ENCODE data around the gene SLIT1. TPM values are rescaled to one million over a fixed set of nuclear protein-coding genes. Genes with fewer than 3 reads are reported as not detected.

Gene SLIT1
- total RNA-seq, 4 donors from 2014 or later, result 0.04 to 0.13 TPM; not detected in 2

GRCh38 chr10:97042716-97043562 is 142.8 kb downstream of the SLIT1 start:
- TF ChIP-seq CTCF (IDR thresholded peaks at IDR 0.05) (no peak), EP300 (IDR thresholded peaks at IDR 0.05) (no peak), POLR2AphosphoS5 (IDR thresholded peaks at IDR 0.05) (no peak), POLR2A (IDR thresholded peaks at IDR 0.05) (no peak)
- Histone ChIP-seq H3K27me3 (no peaks in the 10 kb centered on the region), H3K9me3 (peaks cover 0 to 4% (median 0%) of the 10 kb centered on the region in 3 donors), H3K4me3 (no peak overlapping the region), H3K4me1 (peaks cover 0 to 4% (median 3%) of the 10 kb centered on the region in 3 donors), H3K27ac (no peak overlapping the region), H3K36me3 (no peaks in the 10 kb centered on the region)
- 98 to 100% methylated on average over 5 to 9 of the region's 38 CpGs for WGBS, 2 donors (ENCODE audit: low coverage in 1 of 2)
- no peak for ATAC-seq

DNA sequence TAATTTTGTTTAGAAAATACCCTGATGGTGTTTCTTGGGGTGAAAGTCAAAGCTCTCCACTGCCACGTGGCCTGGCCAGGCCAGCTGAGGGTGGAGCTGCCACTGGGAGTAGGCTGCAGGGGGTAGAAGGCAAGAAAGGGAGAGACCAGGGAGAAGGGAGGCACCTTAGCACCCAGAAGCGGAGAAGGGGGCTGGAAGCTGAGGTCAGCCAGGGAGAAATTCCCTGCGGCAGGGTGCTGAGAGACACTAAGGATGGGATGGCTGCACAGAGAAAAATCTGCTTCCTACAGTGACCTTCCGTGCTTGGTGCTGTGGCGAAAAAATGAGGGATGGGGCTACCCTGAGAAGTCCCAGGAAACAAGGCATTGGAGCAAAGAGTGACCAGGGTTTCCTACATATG is 143.7 kb downstream of the SLIT1 start:
- Histone ChIP-seq H3K27ac (no peak overlapping the region), H3K36me3 (no peaks in the 10 kb centered on the region), H3K9me3 (peaks cover 0 to 4% (median 0%) of the 10 kb centered on the region in 3 donors), H3K4me1 (peaks cover 0 to 13% (median 7%) of the 10 kb centered on the region in 3 donors), H3K4me3 (no peak overlapping the region), H3K27me3 (no peaks in the 10 kb centered on the region)
- TF ChIP-seq POLR2AphosphoS5 (IDR thresholded peaks at IDR 0.05), result no peak
- TF ChIP-seq CTCF (IDR thresholded peaks at IDR 0.05), result no peak
- TF ChIP-seq EP300 (IDR thresholded peaks at IDR 0.05), result no peak
- no peak for TF ChIP-seq POLR2A (IDR thresholded peaks at IDR 0.05)
- ATAC-seq, result no peak
- 83 to 88% methylated on average over 1 to 4 of the region's 5 CpGs for WGBS, 2 donors (ENCODE audit: low coverage in 1 of 2)

- H3K36me3 ChIP-seq, result no peaks in the 10 kb centered on the region
- H3K27ac ChIP-seq, result no peak overlapping the region
- H3K9me3 ChIP-seq, result peaks cover 0 to 4% (median 0%) of the 10 kb centered on the region in 3 donors
- H3K4me1 ChIP-seq, result peaks cover 0 to 14% (median 7%) of the 10 kb centered on the region in 3 donors
- 92 to 100% methylated on average over 3 to 5 of the region's 8 CpGs for WGBS, 2 donors (ENCODE audit: low coverage in 1 of 2)
- no peak for ATAC-seq
- no peak overlapping the region for H3K4me3 ChIP-seq
- no peak for TF ChIP-seq POLR2AphosphoS5 (IDR thresholded peaks at IDR 0.05)
- TF ChIP-seq POLR2A (IDR thresholded peaks at IDR 0.05), result no peak
- no peak for TF ChIP-seq EP300 (IDR thresholded peaks at IDR 0.05)
- no peak for TF ChIP-seq CTCF (IDR thresholded peaks at IDR 0.05)
- H3K27me3 ChIP-seq, result no peaks in the 10 kb centered on the region
These were observed 145.1 kb downstream of the SLIT1 start for GRCh38 chr10:97040706-97041105.

- Histone ChIP-seq H3K9me3 (peaks cover 0 to 4% (median 0%) of the 10 kb centered on the region in 3 donors), H3K27me3 (no peaks in the 10 kb centered on the region), H3K27ac (no peak overlapping the region), H3K36me3 (no peaks in the 10 kb centered on the region), H3K4me3 (no peak overlapping the region), H3K4me1 (peaks cover 0 to 14% (median 7%) of the 10 kb centered on the region in 3 donors)
- WGBS, 2 donors (ENCODE audit: low coverage in 1 of 2), result 100% methylated on average over 3 to 4 of the region's 9 CpGs
- TF ChIP-seq POLR2AphosphoS5 (IDR thresholded peaks at IDR 0.05), result no peak
- no peak for ATAC-seq
These were observed 145.5 kb downstream of the SLIT1 start for GRCh38 chr10:97040248-97040584.

GRCh38 chr10:97039538-97040247 is 146.1 kb downstream of the SLIT1 start:
- peaks cover 0 to 14% (median 7%) of the 10 kb centered on the region in 3 donors for H3K4me1 ChIP-seq
- no peak for TF ChIP-seq POLR2A (IDR thresholded peaks at IDR 0.05)
- TF ChIP-seq POLR2AphosphoS5 (IDR thresholded peaks at IDR 0.05), result no peak
- no peak for TF ChIP-seq EP300 (IDR thresholded peaks at IDR 0.05)
- no peak for TF ChIP-seq CTCF (IDR thresholded peaks at IDR 0.05)
- H3K9me3 ChIP-seq, result peaks cover 0 to under 1% (median 0%) of the 10 kb centered on the region in 3 donors
- no peak for ATAC-seq
- H3K27me3 ChIP-seq, result no peaks in the 10 kb centered on the region
- no peaks in the 10 kb centered on the region for H3K36me3 ChIP-seq
- no peak overlapping the region for H3K27ac ChIP-seq
- 61 to 90% methylated on average over 3 to 5 of the region's 16 CpGs for WGBS, 2 donors (ENCODE audit: low coverage in 1 of 2)
- H3K4me3 ChIP-seq, result no peak overlapping the region
